Measurements from ENCODE around the gene HS3ST3B1.

Gene HS3ST3B1

DNA sequence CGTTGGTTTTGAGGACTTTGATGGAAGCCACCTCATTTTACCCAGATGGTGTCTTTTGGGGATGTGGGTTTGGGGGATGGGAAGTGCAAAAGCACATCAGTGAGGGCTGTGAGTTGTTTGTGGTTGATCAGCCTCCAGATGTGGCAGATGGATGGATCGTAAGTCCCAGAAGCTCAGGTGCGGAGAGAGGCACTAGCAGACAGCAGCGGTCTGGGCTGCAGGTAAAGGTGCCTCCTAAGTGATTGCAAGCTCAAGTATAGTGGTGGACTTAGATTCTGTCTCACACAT, 18.0 kb downstream of the HS3ST3B1 start:
- in situ Hi-C loops (cut with MboI; ENCODE audit: low sequenced_read_pairs): loop anchor here (25.0 kb wide), 1 partner anchor 732 kb away; no protein-coding TSS in a partner anchor

DNA sequence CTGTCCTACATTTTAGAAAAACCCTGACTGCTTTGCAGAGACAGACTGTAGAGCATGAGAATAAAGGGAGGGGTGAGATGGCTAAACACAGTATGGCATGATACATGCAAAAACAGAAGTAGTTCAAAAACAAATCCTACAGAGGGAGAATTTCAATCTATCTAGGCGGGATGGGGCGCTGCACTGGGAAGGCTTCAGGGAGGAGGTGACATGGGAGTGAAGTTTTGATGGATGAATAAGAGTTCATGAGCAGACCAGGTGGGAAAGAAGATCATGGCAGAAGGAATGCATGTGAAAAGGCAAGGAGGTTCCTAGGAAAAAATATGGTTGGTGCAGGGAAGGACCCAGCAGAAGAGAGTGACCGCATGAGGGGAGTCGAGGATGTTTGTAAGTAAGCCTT, 19.2 kb downstream of the HS3ST3B1 start:
- in situ Hi-C loops (cut with MboI; ENCODE audit: low sequenced_read_pairs): loop anchor here (25.0 kb wide), 1 partner anchor 733 kb away; no protein-coding TSS in a partner anchor

DNA sequence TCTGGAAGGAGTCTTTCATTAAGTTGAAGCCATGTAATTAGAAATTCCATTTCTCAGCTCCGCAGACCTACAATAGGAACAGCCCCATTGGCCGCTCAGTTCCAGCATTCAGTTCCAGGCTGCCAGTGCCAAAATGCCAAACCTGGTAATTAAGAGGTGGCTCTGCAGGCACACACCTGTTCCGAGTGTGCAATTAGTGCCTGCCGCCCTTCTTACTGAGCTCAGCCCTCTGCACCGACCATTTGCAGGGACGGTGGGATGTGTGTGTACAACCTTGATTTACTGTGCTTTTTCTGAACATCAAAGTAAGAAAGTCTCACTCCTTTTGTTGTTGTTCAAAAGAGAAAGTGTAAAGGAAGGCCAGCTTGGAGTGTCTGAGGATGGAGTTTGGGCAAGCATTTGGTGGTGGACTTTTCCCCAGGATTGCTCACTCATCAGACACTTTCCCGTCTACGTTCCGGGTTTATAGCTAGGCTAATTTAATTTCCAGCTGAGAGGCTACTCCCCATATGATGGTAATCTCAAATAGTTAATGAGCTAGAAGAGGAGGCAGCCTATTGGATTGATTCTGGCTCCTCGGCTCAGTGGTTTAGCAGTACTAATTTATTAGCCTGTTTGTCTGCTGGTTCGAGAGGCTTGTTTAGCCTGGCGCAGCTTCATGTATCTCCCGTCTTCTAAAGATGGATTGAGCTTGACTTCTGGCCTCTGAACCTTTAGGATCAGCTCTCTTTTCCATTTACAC, 20.0 kb downstream of the HS3ST3B1 start:
- in situ Hi-C loops (cut with MboI; ENCODE audit: low sequenced_read_pairs): loop anchor here (25.0 kb wide), 1 partner anchor 734 kb away; no protein-coding TSS in a partner anchor

DNA sequence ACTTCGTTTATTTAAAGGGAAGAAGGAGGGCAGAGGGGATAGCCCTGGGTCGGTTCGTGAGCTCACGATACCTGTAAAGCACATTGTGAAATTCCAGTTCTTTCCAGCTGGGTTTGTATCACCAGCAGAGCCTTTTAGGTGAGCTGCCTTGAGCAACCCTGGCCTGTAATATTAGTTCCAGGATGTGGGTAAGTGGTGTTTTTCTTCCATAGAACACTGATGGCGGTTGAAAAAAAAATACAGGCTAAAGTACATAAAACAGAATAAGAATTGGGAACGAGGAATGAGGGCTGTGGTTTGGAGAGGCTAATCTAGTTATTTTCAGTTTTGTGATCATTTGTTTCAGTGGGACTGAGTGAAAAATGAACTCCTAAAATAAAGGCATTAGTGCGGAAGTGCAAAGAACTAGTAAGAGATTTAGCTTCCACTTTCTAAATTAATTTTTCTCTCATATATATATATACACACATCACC, 20.6 kb downstream of the HS3ST3B1 start:
- in situ Hi-C loops (cut with MboI; ENCODE audit: low sequenced_read_pairs): loop anchor here (25.0 kb wide), 1 partner anchor 734 kb away; no protein-coding TSS in a partner anchor

DNA sequence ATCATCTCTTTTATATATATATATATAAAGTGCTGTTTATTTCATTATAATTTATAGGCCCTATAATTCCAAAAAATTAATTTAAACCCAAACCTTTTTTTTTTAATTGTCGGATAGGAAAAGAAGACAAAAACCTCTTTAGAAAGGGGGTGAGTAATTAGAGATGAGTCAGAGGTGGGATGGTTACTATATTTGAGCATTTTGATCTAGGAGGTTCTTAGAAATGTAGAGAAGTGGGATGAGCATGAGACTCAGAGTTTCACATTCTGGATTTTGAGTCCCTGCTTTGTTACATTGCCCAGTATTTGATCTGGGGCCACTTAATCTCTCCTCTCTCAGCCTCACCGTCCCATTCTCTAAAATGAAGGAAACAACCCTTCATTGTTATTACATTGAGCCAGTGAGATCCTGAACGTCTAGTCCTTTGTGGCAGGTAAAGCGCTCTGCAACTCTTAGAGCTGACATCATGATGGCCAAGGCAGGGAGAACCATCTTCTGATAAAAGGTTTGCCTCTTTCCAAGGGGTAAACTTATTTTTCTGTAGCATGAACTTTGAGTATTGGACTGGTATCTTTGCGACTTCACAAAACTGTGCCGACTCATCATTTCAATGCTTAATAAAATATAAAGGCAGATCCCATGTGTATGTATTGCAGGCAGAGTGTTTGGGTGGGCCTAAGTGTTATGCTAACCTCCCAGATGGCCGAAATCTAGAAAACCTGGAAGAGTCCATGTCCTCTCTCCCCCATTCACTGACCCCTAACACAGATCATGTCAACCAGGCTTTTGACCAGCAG, 21.3 kb downstream of the HS3ST3B1 start:
- in situ Hi-C loops (cut with MboI; ENCODE audit: low sequenced_read_pairs): loop anchor here (25.0 kb wide), 1 partner anchor 735 kb away; no protein-coding TSS in a partner anchor

DNA sequence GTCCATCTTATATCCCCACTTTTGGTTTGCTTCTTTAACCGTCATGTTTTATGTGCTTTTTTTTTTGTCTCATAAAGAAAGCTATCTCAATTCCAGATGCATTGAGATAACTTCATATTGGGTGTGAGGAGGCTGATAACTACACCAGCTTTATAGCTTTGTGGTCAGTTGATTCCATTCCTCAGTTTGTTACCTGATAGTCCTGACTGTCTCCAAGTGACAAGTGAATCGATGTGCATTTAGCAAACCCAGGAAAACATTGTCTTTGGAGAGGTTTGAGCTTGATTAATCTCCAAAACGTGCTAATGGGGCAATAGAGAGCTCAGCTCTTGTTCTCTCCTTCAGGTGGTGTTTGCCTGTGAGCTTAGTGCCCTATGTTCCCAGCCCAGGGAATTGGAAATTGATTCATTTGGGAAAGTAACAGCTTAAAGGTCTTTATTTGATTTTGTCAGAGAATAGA, 22.7 kb downstream of the HS3ST3B1 start:
- in situ Hi-C loops (cut with MboI; ENCODE audit: low sequenced_read_pairs): loop anchor here (25.0 kb wide), 1 partner anchor 736 kb away; no protein-coding TSS in a partner anchor

DNA sequence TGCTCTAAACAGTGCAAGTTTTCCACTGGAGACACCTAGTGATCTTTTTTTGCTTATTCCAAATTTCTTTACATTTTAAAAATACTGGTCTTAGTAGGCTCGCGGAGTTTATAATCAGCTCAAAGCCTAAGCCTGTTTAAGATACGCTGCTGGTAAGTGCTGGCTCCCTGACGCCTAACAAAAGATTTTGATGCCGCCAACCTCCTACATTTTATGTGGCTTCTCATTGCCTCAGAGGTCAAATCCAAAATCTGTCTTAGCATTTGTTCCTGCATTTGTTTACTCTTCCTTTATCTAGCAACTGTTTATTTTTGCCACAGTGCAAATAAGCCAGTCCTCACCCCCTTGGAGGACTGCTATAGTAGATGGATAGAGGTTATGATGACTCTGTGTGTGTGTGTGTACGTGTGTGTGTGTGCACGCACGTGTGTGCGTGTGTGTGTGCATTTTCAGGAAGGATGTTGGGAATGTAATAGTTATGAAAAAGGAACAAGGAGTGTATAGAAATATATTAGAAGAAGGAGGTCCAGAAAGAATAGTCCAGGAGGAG, 24.8 kb downstream of the HS3ST3B1 start:
- in situ Hi-C loops (cut with MboI; ENCODE audit: low sequenced_read_pairs): no loop called here

DNA sequence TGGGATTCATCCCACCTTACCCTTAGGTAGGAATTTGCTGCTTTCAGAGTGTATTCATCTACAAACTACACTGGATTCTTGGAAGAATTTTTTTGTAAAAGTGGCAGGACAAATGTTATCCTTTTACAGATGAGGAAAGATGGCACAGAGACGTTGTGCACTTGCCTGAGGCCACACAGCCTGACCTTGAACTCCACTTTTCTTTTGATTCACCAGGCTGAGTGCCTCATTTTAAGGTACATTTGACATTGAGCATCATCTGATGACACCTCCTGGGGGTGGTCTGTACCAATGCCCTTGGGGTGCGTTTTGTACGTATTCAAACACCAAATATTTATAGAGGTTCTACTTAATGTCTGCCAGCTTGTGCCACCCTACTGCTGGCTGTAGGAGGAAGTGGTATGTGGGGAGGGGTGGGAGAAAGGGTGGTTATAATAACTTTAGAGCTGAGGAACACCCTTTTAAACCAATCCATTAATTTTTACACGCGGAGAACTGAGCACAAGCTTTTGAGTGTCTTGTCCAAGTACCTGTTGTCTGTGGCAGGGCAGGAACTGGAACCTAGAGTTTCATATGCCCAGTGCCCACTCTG, 29.1 kb downstream of the HS3ST3B1 start:
- in situ Hi-C loops (cut with MboI; ENCODE audit: low sequenced_read_pairs): no loop called here

DNA sequence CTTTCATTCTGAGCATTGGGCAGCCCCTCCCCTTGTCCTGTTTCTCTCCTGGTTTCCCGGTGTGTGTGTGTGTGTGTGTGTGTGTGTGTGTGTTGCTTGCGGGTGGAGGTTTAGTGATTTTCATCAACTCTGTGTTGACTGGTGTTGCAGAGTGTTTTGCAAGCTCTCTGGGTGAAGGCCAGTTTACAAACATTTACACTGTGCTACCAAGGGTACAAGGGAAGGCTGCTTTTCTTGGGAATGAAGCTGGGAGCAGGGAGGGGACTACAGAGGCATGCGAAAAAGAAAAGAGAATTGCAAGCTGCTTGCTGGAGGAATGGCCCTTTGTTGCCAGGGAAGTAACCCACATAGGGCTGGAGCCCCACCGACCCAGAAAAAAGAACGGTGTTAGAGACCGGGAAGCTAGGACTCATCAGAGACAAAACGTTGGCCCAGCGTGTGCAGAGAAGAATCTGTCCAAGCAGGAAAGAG, 29.6 kb downstream of the HS3ST3B1 start:
- in situ Hi-C loops (cut with MboI; ENCODE audit: low sequenced_read_pairs): no loop called here

DNA sequence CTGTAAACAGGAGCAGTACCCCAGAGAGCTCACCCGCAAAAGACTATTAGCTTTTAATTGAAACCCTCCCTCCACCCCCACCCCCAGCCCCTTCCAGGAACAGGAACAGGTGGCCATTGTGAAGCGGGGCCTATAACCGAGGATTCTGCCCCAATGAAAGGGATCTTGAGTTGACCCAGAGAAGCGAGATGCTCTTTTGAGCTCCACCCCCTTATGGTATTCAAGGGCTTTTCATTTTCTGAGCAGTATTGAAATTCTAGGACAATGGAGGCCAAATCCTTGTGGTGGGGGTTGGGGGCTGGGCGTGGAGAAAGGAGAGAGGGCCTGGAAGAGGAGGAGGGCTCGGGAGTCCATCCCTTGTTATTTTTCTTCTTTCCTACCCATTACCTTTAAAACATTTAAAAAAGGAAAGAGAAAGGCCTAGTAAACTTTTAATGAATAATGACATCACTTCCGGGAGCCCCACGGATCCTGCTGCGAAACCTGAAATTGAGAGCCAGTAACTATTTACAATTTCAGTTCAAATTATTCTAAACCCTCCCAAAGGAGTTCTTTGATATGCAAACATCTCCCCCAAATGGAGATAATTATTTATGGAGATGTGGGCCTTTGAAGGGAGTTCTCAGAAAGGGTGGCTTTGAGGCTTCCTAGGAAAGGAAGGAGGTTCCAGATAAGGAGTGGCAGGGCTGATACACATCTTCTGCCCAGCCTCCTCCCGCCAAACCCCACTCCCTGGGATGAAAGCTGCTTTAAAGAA, 30.5 kb downstream of the HS3ST3B1 start:
- in situ Hi-C loops (cut with MboI; ENCODE audit: low sequenced_read_pairs): no loop called here

DNA sequence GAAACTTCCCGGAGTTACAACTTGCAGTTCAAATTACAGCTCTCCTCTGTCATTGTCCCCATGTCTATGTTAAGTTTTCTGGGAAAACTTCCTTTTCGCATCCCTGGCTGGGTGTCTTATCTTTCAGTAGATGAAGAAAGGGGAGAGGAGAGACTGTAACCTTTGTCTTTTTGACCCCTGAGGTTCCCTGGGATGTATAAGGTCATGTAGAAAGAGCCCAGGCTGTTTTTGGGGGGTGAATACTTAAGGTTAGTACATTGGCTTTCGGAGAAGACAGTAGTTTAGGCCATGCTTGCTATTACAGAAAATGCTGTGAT, 31.1 kb downstream of the HS3ST3B1 start:
- in situ Hi-C loops (cut with MboI; ENCODE audit: low sequenced_read_pairs): no loop called here

DNA sequence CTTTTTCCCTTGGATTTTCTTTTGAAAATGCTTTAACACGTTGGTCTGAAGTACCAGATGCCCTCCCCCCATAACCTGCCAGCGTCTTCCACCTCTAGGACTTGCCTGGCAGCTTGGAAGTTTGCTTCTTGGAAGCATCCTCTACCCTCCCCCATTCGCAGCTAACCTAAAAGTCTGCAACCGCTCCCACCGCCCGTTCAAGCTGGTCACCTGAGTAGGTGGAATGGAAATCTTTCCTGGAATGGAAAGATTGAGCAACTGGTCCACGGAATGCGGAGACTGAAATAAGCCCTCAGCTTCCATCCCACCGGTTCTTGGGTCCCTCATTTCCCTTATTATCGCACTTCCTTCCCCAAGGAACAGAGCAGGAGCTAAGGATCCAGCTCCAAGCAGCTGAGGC, 31.4 kb downstream of the HS3ST3B1 start:
- in situ Hi-C loops (cut with MboI; ENCODE audit: low sequenced_read_pairs): no loop called here

DNA sequence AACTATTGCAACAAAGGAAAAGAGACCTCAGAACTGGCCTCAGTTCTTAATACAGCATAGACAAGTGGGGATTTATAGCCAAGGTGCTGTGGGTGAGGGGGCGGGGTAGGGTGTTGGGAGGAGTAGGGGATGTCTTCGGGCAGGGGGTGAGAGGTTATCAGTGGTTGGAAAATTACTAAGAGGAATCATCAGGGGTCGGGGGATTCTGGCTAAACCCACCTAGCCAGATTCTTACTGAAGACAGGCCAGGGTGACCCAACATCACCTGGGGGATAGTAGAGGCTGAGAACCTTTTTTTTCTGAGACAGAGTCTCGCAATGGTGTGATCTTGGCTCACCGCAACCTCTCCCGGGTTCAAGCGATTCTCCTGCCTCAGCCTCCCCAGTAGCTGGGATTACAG, 32.6 kb downstream of the HS3ST3B1 start:
- in situ Hi-C loops (cut with MboI; ENCODE audit: low sequenced_read_pairs): no loop called here

DNA sequence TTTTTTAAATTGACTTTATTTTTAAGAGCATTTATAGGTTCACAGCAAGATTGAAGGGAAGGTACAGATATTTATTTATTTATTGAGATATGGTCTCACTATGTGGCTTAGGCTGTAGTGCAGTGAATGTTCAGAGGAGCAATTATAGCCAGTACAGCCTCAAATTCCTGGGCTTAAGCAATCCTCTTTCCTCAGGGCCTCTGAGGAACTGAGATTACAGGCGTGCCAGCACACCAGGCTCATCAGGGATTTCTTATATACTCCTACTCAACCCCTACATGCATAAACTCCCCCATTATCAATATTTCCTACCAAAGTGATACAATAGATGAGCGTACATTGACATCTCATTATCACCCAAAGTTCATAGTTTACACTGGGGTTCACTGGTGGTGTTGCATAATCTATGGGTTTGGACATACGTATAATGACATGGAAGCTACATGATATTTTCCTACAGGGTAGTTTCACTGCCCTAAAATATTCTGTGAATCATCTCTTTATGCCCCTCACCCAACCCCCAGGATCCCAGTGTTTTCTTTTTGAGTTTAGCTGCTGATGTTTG, 33.5 kb downstream of the HS3ST3B1 start:
- in situ Hi-C loops (cut with MboI; ENCODE audit: low sequenced_read_pairs): no loop called here

DNA sequence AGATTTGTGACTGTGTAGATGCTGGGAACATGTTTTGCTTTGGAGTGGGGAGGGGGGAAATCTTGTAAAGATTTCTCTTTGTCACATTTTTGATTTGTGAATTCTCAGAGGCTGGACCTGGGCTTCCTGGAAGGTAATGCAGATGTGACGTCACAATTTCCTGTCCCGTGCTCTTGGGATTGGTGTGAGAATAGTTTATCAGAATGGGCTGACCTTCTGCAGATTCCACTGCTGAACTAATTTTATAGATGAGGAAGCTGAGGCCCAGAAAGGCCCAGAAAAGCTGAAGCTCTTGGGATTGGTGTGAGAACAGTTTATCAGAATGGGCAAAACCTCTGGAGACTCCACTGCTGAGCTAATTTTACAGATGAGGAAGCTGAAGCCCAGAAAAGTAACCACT, 34.0 kb downstream of the HS3ST3B1 start:
- in situ Hi-C loops (cut with MboI; ENCODE audit: low sequenced_read_pairs): no loop called here

DNA sequence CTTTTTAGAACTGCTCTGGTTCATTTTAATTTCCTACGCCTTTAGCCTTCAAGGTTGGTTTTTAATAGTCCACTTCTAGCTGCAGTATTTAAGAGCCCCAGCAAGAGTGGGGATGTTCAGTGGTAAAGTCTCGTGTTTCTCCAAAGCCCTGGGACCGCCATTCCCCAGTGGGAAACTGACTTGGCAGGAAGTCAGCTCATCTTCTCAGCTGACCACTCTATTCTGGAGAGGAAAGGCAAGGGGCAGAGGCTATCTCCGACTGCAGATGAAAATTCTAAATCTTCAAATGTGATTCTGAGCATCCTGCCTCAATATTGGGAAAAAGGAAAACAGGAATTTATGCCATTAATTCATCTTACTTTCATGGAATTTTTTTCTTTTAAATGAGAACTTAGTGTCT, 35.5 kb downstream of the HS3ST3B1 start:
- in situ Hi-C loops (cut with MboI; ENCODE audit: low sequenced_read_pairs): no loop called here

DNA sequence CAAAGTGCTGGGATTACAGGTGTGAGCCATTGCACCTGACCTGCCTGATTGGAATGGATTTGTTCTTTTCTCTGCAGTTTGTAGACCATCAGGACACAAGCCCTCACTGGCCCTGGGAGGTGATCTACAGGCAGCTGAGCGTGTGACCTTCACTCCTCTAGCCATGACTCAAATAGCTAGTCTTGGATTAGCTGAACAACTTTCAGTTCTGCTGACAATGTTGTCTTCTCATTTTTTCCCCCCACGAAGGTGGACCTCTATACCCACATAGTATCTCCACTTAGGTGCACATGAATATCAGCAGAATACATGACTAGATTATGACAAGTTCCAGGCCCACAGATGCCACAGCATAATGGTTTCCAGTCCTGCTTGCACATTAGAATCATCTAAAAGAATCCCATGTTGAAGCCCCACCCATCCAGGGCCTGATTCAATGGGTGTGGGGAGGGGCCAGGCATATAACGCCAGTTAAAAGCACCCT, 36.8 kb downstream of the HS3ST3B1 start:
- in situ Hi-C loops (cut with MboI; ENCODE audit: low sequenced_read_pairs): no loop called here

DNA sequence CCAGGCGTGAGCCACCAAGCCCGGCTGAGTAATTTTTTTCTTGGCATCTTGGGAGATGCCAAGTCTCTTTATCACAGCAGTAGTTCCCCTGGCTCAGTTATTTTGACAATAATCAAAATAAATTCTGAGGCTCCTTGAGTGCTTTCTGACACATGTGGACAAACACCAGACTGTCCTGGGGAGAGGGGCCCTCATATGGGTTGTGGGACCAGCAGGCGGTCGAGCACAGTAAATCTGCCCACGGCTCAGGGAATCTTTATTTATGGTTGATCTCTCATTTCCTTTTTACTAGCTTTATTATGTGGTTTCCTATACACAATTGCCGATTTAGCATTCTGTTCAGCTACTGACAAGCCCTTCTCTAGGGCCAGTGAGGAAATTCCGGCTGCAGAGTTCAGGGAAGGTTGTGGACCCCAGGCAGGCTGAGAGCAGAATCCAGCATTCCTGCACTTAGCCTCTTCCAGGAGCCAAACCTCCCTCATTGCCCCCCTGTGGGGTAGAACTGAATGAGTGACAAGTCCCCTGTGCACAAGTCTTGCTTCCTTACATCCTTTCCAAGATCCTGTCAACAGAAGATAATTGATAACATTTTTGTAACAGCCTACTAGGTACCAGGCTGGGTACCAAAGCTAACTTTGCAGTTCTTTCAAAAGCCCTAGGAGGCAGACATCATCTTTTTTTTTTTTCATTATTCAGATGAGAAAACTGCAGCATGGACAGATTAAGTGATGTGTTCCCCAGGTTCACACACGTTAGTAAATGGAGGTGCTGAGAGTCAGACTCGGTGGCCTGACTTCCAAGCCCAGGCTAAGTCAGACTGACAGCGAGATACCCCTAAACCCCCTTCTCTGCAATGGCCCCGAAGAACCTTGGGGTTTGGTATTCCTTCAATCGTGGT, 40.2 kb downstream of the HS3ST3B1 start:
- in situ Hi-C loops (cut with MboI; ENCODE audit: low sequenced_read_pairs): no loop called here

DNA sequence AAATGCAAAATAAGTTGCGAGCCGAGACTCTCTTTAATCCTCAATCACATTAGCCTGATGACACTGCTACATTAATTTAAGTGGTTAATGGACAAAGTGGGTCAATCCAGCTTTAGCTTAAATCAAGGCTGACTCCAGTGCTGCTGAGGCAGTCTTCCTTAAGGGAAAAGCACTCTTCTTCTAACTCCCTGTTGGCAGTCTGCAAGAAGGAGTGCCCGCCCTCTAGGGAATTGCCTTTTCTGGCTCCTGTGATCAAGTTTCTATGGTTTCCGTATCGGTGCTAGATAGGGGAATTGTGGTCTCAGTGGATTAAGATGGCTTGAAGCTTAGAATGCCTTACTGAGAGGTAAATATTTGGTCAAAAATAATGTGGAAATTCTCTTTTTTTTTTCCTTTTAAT, 41.0 kb downstream of the HS3ST3B1 start:
- in situ Hi-C loops (cut with MboI; ENCODE audit: low sequenced_read_pairs): no loop called here
